GM12801 (cell line): ENCODE data around the gene TMEM238.

Experiments used
- TF ChIP-seq, protein P1 (sequence below): IDR thresholded peaks from one replicate; pipeline ENCODE4 v1.5.1; 2011; ENCODE audit warnings: control low read depth; ENCODE audit not compliant: insufficient read length; ENCODE audit errors: extremely low read depth

Gene TMEM238, protein sequence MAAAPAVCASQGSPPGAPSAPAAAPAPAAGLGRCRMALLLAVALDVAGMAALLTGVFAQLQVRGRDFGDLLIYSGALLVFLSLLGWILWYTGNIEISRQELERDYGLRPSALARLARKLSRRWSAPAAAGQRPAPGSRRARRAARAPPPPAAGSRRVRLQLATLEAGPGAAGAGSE

DNA sequence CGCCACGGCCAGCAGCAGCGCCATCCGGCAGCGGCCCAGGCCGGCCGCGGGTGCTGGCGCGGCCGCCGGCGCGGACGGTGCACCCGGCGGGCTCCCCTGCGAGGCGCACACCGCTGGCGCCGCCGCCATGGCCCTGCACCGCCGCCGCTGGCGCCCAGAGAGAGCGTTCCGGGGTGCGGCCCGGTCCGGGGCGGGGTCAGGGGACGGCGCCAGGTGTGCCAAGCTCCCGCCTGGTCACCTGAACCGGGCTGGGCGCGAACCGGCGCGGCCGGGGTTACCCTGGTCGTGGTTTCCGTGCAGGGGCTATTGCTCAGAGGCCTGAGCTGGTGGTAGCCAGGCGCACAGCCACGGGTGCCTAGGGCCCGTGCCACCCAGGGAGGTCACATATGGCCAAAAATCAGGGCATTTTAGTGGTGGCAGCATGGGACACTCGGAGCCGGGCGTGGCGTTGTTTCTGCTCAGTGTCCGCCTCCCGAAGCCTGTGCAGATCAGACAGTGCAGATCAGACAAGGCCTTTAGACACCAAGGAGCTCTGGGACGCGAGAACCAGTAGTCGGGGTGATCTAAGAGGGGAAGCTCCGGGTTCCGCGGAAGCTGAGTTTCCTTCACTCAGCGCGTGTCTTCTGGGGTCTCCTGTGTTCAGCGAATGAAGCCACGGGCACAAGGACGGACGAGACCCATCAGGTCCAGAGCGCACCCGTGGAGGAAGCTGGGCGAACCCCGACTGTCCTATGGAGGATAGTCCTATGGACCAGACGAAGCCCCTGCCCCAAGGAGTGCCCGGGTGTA, at the start of gene TMEM238:
TSS of gene TMEM238 (minus strand) at position 162 of the 789 bp plus-strand sequence. CDS start at position 129, 33 bp downstream.
- TF ChIP-seq, protein P1, sequence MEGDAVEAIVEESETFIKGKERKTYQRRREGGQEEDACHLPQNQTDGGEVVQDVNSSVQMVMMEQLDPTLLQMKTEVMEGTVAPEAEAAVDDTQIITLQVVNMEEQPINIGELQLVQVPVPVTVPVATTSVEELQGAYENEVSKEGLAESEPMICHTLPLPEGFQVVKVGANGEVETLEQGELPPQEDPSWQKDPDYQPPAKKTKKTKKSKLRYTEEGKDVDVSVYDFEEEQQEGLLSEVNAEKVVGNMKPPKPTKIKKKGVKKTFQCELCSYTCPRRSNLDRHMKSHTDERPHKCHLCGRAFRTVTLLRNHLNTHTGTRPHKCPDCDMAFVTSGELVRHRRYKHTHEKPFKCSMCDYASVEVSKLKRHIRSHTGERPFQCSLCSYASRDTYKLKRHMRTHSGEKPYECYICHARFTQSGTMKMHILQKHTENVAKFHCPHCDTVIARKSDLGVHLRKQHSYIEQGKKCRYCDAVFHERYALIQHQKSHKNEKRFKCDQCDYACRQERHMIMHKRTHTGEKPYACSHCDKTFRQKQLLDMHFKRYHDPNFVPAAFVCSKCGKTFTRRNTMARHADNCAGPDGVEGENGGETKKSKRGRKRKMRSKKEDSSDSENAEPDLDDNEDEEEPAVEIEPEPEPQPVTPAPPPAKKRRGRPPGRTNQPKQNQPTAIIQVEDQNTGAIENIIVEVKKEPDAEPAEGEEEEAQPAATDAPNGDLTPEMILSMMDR = no peak

DNA sequence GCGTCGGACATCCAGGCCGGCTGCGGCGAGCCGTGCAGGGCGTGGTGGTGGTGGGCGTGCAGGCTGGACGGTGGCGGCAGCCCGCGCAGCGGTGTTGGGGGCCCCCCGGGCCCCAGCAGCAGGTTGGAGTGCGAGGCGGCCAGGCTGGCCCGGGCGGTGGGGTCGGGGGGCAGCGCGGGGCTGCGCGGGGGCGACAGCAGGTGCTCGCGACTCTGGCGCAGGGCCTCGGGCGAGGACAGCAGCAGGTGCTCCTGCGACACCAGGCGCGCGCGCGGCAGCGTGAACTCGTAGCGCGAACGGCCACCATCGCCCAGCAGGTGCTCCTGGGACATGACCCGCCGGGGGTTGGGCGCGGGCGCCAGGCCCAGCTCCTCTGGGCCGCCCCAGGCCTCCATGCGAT, 49.2 kb upstream of the TMEM238 start:
- TF ChIP-seq, protein P1 = no peak

DNA sequence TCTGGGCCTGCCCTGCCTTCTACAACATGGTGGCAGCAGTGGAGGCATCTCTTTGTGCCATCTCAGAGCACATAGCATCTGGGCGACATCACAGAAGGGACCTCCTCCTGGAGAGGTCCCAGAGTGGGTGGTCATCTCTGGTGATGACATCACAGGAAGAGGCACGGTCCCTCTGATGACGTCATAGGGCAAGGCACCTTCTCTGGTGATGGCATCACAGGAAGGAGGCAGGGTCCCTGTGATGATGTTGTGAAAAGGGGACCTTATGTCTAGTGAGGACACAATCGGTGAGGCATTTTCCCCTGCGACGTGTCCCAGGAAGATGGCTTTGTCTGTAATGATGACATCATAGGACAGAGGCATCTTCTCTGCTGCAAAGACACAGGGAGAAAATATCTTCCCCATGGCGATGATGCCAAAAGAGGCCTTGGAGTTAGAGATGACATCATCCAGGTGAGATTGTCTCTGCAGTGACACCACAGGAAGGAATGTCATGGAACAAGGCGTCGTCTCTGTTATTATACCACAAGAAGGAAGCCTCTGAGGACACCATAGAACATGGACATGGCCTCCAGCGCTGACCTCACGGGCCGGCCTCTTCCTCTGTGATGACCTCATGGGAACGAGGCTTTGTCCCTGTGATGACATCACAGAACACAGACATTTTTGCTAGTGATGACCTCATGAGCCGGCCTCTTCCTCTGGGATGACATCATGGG, 48.3 kb upstream of the TMEM238 start:
- TF ChIP-seq, protein P1 = no peak

DNA sequence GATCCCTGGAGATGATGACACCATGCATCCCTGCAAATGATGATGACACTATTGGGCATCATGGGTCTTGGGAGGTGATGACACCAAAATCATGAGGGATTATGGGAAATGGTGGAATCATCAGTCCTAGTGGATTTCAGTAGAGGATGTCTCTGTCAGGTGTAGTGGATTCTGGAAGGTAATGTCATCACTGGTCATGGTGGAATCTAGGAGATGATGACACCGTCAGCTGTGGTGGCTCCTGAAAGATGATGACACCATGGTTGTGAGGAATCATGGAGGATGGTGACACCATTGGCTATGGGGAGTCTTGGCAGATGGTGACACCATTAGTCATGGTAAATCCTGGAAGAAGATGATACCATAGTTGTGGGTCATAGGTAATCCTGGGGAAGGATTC, 47.1 kb upstream of the TMEM238 start:
- TF ChIP-seq, protein P1 = no peak

DNA sequence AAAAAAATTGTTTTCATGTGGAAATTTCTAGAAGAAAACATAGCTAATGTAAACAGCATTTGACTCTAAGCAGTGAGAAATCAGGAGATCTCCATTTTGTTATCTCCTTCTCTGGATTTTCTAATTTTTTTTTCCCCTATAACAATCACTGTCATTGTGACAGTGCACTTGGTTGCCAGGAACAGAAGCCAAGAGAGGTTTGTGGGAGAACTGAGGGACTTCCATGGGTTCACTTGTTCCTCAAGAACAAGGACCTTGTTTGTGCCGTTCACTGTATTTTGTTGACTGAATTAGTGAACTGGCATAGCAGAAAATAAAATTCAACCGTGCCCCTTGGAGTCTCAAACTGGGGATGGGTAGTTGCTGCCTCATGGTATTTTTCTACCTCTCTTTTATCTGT, 42.0 kb upstream of the TMEM238 start:
- TF ChIP-seq, protein P1 = no peak

DNA sequence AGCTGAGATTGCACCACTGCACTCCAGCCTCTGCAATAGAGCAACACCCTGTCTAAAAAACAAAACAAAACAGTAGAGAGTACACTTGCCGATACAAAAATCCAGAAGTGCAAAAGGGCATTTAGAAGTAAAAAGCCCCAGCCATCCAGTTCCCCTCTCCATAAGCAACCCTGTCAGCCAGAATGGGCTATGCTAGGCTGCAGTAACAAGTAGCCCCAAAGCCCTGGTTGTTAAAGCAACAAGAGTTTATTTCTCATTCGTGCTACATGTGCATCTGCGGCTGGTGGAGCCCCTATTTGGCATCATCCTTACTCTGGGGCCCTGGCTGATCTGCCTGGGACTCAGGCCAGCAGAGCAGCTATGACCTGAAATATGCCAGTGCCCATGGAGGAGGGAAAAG, 40.4 kb upstream of the TMEM238 start:
- TF ChIP-seq, protein P1 = no peak

DNA sequence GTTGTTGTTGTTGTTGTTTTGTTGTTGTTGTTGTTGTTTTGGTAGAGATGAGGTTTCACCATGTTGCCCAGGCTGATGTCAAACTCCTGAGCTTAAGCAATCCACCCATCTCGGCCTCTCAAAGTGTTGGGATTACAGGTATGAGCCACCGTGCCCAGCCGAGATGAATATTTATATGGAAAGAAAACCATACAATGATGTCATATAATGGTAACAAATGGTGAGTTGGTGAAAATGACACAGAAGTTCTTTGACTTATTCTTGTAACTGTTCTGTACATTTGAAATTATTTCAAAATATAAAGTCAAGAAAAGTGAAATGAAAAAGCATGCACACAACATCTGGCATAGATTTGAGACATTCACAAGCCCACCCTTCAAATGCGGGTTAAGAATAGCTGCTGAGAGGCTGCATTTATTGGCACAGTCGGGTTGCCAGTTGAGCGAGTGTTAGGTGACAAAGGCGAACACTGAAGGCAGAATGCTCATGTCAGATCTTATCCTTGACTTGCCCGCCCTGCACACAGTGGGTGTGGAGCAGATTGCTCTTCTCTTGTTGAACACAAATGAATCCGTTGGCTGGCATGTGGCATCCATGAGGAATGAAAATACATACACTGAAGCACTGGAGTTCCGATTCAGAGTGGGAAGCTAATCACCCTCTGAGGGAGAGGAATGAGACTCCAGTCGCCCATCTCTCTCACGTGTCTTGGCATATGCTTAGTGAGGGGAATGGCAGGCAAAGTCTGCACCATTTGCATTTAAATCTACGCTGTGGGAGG, 39.3 kb upstream of the TMEM238 start:
- TF ChIP-seq, protein P1 = no peak
